HEK293 (cell line): ENCODE measurements around the gene RTP3.
"Not testable (repeated sequence)": the region's sequence is repeated elsewhere in the genome, so short reads cannot be mapped to it uniquely, and the experiment has no call there.

Experiments
- CTCF ChIA-PET: fragments of 350-600 bp; formaldehyde crosslinking; extraction: SDS; loops from one replicate; lab custom pipeline; 2021; ENCODE audit warnings: antibody characterized with exemption; lab: Yijun Ruan, JAX
- POLR2A ChIA-PET: fragments of 300-600 bp; formaldehyde crosslinking; extraction: SDS; loops from one replicate; lab custom pipeline; 2020; ENCODE audit warnings: antibody characterized with exemption, inconsistent platforms; lab: Yijun Ruan, JAX
- H3K27ac ChIP-seq: fragments of 200-500 bp; sonication (Bioruptor generic); 2 replicates; pipeline ENCODE4 v1.5.1; 2014; ENCODE audit warnings: low read depth, low read length, control low read depth, inconsistent platforms; ENCODE audit errors: extremely low read depth
- H3K36me3 ChIP-seq, 2 experiments: fragments of 200-500 bp in 1 of 2; sonication (Bioruptor generic) in 1 of 2; 1 replicate in 1 of 2; 2 replicates in 1 of 2; pipeline ENCODE4 v1.5.1; 2014 to 2017; ENCODE audit warnings: inconsistent platforms in 2 of 2, low read length in 2 of 2; ENCODE audit not compliant: control insufficient read depth in 2 of 2, insufficient read depth in 1 of 2
- H3K4me1 ChIP-seq: fragments of 200-500 bp; sonication (Bioruptor generic); 2 replicates; pipeline ENCODE4 v1.5.1; 2014; ENCODE audit warnings: mild to moderate bottlenecking, low read length, inconsistent platforms; ENCODE audit not compliant: control insufficient read depth, insufficient read depth
- H3K4me3 ChIP-seq: 2 replicates; pipeline ENCODE4 v1.5.1; 2011; ENCODE audit warnings: low read depth, mild to moderate bottlenecking, control low read depth, low read length, moderate library complexity
- H3K9me3 ChIP-seq: fragments of 200-500 bp; sonication (Bioruptor generic); 2 replicates; pipeline ENCODE4 v1.5.1; 2014; ENCODE audit warnings: low read depth, low read length, inconsistent platforms; ENCODE audit not compliant: control insufficient read depth, insufficient read depth
- AEBP2 ChIP-seq: fragments of 450-650 bp; formaldehyde crosslinking; IDR thresholded peaks from 2 replicates; pipeline ENCODE4 v1.5.1; 2016; ENCODE audit warnings: missing biosample characterization, missing genetic modification characterization, borderline replicate concordance
- HOXA7 ChIP-seq: sonication (generic); formaldehyde crosslinking; IDR thresholded peaks from 2 replicates; pipeline ENCODE4 v1.8.1; 2022; ENCODE audit warnings: missing genetic modification reagents, borderline replicate concordance
- OSR2 ChIP-seq: fragments of 450-650 bp; formaldehyde crosslinking; IDR thresholded peaks from 2 replicates; pipeline ENCODE4 v1.5.1; 2016; ENCODE audit warnings: missing biosample characterization, missing genetic modification characterization
- ZBTB6 ChIP-seq: fragments of 450-650 bp; formaldehyde crosslinking; IDR thresholded peaks from 2 replicates; pipeline ENCODE4 v1.5.1; 2017; ENCODE audit warnings: missing biosample characterization, missing genetic modification characterization
- ZFHX2 ChIP-seq: fragments of 450-650 bp; formaldehyde crosslinking; conservative IDR thresholded peaks from 2 replicates; pipeline ENCODE4 v1.5.1; 2016; ENCODE audit warnings: missing biosample characterization, missing genetic modification characterization
- ZNF2 ChIP-seq: fragments of 450-650 bp; formaldehyde crosslinking; IDR thresholded peaks from 2 replicates; pipeline ENCODE4 v1.5.1; 2016; ENCODE audit warnings: missing biosample characterization, missing genetic modification characterization
- ZNF211 ChIP-seq: fragments of 450-650 bp; formaldehyde crosslinking; IDR thresholded peaks from 2 replicates; pipeline ENCODE4 v1.5.1; 2016; ENCODE audit warnings: low read depth, missing biosample characterization, missing genetic modification characterization
- ZNF391 ChIP-seq: fragments of 450-650 bp; formaldehyde crosslinking; IDR thresholded peaks from 2 replicates; pipeline ENCODE4 v1.5.1; 2016; ENCODE audit warnings: low read depth, missing biosample characterization, missing genetic modification characterization, borderline replicate concordance
- ZNF416 ChIP-seq: fragments of 450-650 bp; formaldehyde crosslinking; IDR thresholded peaks from 2 replicates; pipeline ENCODE4 v1.5.1; 2016; ENCODE audit warnings: missing biosample characterization, missing genetic modification characterization
- ZNF768 ChIP-seq: fragments of 450-650 bp; formaldehyde crosslinking; IDR thresholded peaks from 2 replicates; pipeline ENCODE4 v1.5.1; 2018; ENCODE audit warnings: missing biosample characterization, mild to moderate bottlenecking, missing genetic modification characterization
- TF ChIP-seq, protein P1 (sequence below): fragments of 450-650 bp; formaldehyde crosslinking; IDR thresholded peaks from 2 replicates; pipeline ENCODE4 v1.5.1; 2016; ENCODE audit warnings: missing biosample characterization, missing genetic modification characterization
- TF ChIP-seq, protein P2 (sequence below): fragments of 450-650 bp; formaldehyde crosslinking; IDR thresholded peaks from 2 replicates; pipeline ENCODE4 v1.5.1; 2016; ENCODE audit warnings: missing biosample characterization, missing genetic modification characterization

The RTP3 gene

GRCh38 chr3:46491089-46492070, 6.4 kb upstream of the RTP3 start:
- TF ChIP-seq, protein P1, sequence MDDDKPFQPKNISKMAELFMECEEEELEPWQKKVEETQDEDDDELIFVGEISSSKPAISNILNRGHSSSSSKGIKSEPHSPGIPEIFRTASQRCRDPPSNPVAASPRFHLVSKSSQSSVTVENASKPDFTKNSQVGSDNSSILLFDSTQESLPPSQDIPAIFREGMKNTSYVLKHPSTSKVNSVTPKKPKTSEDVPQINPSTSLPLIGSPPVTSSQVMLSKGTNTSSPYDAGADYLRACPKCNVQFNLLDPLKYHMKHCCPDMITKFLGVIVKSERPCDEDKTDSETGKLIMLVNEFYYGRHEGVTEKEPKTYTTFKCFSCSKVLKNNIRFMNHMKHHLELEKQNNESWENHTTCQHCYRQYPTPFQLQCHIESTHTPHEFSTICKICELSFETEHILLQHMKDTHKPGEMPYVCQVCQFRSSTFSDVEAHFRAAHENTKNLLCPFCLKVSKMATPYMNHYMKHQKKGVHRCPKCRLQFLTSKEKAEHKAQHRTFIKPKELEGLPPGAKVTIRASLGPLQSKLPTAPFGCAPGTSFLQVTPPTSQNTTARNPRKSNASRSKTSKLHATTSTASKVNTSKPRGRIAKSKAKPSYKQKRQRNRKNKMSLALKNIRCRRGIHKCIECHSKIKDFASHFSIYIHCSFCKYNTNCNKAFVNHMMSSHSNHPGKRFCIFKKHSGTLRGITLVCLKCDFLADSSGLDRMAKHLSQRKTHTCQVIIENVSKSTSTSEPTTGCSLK (tag by site-specific recombination) = no peak
- no peak for TF ChIP-seq ZNF416
- TF ChIP-seq, all 188 proteins: peak for 0
- H3K4me3 ChIP-seq = no peak overlapping the region
- no peaks in the 10 kb centered on the region for H3K9me3 ChIP-seq
- H3K36me3 ChIP-seq = no peaks in the 10 kb centered on the region
- H3K27ac ChIP-seq = no peak overlapping the region
- ChIA-PET POLR2A (no interaction called here), CTCF (interaction anchor here (0.6 to 5.1 kb wide), 3 partner anchors 55 to 80 kb away, joined by 3 to 71 read pairs (median 3); no protein-coding TSS in a partner anchor)
- no peaks in the 10 kb centered on the region for H3K4me1 ChIP-seq

- Histone ChIP-seq H3K36me3 (no peaks in the 10 kb centered on the region), H3K9me3 (no peaks in the 10 kb centered on the region), H3K27ac (no peak overlapping the region), H3K4me1 (no peaks in the 10 kb centered on the region), H3K4me3 (no peak overlapping the region)
- ChIA-PET POLR2A (no interaction called here), CTCF (interaction anchor here (1.2 to 1.3 kb wide), 2 partner anchors 65 to 135 kb away, joined by 3 to 4 read pairs; no protein-coding TSS in a partner anchor)
- TF ChIP-seq ZNF211 (tag by site-specific recombination) (no peak), ZBTB6 (tag by site-specific recombination) (no peak), ZNF2 (tag by site-specific recombination) (no peak), AEBP2 (tag by site-specific recombination) (no peak), HOXA7 (CRISPR knock-in tag) (no peak), ZFHX2 (tag by site-specific recombination) (no peak), ZNF391 (tag by site-specific recombination) (no peak), OSR2 (tag by site-specific recombination) (no peak), ZNF768 (tag by site-specific recombination) (no peak)
- TF ChIP-seq, protein P2, sequence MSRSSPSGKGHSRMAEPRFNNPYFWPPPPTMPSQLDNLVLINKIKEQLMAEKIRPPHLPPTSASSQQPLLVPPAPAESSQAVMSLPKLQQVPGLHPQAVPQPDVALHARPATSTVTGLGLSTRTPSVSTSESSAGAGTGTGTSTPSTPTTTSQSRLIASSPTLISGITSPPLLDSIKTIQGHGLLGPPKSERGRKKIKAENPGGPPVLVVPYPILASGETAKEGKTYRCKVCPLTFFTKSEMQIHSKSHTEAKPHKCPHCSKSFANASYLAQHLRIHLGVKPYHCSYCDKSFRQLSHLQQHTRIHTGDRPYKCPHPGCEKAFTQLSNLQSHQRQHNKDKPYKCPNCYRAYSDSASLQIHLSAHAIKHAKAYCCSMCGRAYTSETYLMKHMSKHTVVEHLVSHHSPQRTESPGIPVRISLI (tag by site-specific recombination) = no peak
These were observed 4.8 kb upstream of the RTP3 start for GRCh38 chr3:46492890-46493547.

DNA sequence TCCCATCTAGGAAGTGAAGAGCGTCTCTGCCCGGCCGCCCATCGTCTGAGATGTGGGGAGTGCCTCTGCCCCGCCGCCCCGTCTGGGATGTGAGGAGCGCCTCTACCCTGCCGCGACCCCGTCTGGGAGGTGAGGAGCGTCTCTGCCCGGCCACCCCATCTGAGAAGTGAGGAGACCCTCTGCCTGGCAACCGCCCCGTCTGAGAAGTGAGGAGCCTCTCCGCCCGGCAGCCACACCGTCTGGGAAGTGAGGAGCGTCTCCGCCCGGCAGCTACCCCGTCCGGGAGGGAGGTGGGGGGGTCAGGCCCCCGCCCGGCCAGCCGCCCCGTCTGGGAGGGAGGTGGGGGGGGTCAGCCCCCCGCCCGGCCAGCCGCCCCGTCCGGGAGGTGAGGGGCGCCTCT, 3.3 kb upstream of the RTP3 start:
- H3K4me1 ChIP-seq, CTCF ChIA-PET, POLR2A ChIA-PET, H3K4me3 ChIP-seq, H3K36me3 ChIP-seq, H3K9me3 ChIP-seq, H3K27ac ChIP-seq: not testable (repeated sequence)
